RWPE2 (cell line): ENCODE data around the gene ZSWIM3.
"Not testable (repeated sequence)": the region's sequence is repeated elsewhere in the genome, so short reads cannot be mapped to it uniquely, and the experiment has no call there.

Experiments used
- ATAC-seq: fragments of 200-7000 bp; cut with Tn5 transposase; 3 replicates; pipeline ENCODE4 v1.9.1; 2021; ENCODE audit warnings: low read depth
- DNase-seq: peaks from one replicate; pipeline ENCODE4 v3.0.0-alpha.2; 2020; ENCODE audit warnings: low spot score
- H3K27ac ChIP-seq: fragments of 450-650 bp; 2 replicates; pipeline ENCODE4 v1.5.1; 2017; ENCODE audit warnings: mild to moderate bottlenecking; ENCODE audit not compliant: poor library complexity, severe bottlenecking
- H3K27me3 ChIP-seq: fragments of 250-450 bp; sonication (Bioruptor Pico); 2 replicates; pipeline ENCODE4 v1.5.1; 2021; ENCODE audit warnings: mild to moderate bottlenecking, moderate library complexity; ENCODE audit not compliant: insufficient read depth, poor library complexity, severe bottlenecking
- H3K36me3 ChIP-seq: fragments of 250-450 bp; sonication (Bioruptor Pico); 2 replicates; pipeline ENCODE4 v1.5.1; 2020; ENCODE audit warnings: low read depth, mild to moderate bottlenecking, moderate library complexity
- H3K4me1 ChIP-seq: fragments of 250-450 bp; sonication (Bioruptor Pico); 2 replicates; pipeline ENCODE4 v1.5.1; 2021; ENCODE audit warnings: mild to moderate bottlenecking, moderate library complexity; ENCODE audit not compliant: insufficient read depth, poor library complexity, severe bottlenecking
- H3K4me3 ChIP-seq: fragments of 250-450 bp; sonication (Bioruptor Pico); 2 replicates; pipeline ENCODE4 v1.5.1; 2021; ENCODE audit warnings: mild to moderate bottlenecking, moderate library complexity; ENCODE audit not compliant: severe bottlenecking
- H3K9me3 ChIP-seq: fragments of 250-450 bp; sonication (Bioruptor Pico); 2 replicates; pipeline ENCODE4 v1.5.1; 2021; ENCODE audit warnings: mild to moderate bottlenecking, moderate library complexity; ENCODE audit not compliant: severe bottlenecking
- TF ChIP-seq, protein P1 (sequence below): fragments of 450-650 bp; IDR thresholded peaks from one replicate; pipeline ENCODE4 v1.5.1; 2017; ENCODE audit warnings: mild to moderate bottlenecking, moderate library complexity; ENCODE audit not compliant: poor library complexity, severe bottlenecking

Gene ZSWIM3

DNA sequence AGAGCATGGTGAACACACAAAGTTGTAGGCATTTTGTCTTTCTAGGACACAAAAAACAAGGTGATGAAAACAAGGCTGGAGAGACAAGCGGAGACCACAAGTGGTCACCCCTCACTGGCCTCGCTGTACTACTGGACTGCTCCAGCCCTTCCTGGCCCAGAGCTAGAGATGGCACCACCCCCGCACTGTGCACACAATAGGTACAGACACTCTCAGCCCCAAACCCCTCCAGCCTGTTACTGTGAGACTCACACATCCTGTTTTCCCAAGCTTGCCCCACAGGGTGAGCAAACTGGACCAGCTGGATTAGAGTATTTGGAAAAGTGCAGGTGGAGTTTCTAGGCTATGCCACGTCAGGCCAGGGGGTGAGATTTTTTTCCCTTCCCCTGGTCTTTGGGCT, 15.2 kb downstream of the ZSWIM3 start:
- TF ChIP-seq, protein P1, sequence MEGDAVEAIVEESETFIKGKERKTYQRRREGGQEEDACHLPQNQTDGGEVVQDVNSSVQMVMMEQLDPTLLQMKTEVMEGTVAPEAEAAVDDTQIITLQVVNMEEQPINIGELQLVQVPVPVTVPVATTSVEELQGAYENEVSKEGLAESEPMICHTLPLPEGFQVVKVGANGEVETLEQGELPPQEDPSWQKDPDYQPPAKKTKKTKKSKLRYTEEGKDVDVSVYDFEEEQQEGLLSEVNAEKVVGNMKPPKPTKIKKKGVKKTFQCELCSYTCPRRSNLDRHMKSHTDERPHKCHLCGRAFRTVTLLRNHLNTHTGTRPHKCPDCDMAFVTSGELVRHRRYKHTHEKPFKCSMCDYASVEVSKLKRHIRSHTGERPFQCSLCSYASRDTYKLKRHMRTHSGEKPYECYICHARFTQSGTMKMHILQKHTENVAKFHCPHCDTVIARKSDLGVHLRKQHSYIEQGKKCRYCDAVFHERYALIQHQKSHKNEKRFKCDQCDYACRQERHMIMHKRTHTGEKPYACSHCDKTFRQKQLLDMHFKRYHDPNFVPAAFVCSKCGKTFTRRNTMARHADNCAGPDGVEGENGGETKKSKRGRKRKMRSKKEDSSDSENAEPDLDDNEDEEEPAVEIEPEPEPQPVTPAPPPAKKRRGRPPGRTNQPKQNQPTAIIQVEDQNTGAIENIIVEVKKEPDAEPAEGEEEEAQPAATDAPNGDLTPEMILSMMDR: no peak
- peak; percentile 80 for DNase-seq
- H3K36me3 ChIP-seq: no peaks in the 10 kb centered on the region

GRCh38 chr20:45873409-45874103, 16.1 kb downstream of the ZSWIM3 start:
- no peak overlapping the region for H3K27ac ChIP-seq
- H3K9me3 ChIP-seq: no peaks in the 10 kb centered on the region
- no peak overlapping the region for H3K4me3 ChIP-seq
- no peaks in the 10 kb centered on the region for H3K27me3 ChIP-seq
- H3K4me1 ChIP-seq: no peaks in the 10 kb centered on the region
- TF ChIP-seq, protein P1: no peak
- ATAC-seq (no peak), DNase-seq (no peak)
- no peaks in the 10 kb centered on the region for H3K36me3 ChIP-seq

More for the DNA sequence above, 15.2 kb downstream of the ZSWIM3 start:
- H3K4me3 ChIP-seq: no peak overlapping the region
- no peak overlapping the region for H3K27ac ChIP-seq
- H3K27me3 ChIP-seq: no peaks in the 10 kb centered on the region
- H3K4me1 ChIP-seq: peaks cover 6% of the 10 kb centered on the region
- no peak for ATAC-seq
- no peaks in the 10 kb centered on the region for H3K9me3 ChIP-seq

- peak; percentile 64 for DNase-seq
- H3K4me1 ChIP-seq, H3K4me3 ChIP-seq, H3K36me3 ChIP-seq, H3K9me3 ChIP-seq, H3K27ac ChIP-seq, H3K27me3 ChIP-seq, ATAC-seq: not testable (repeated sequence)
These were observed 16.7 kb downstream of the ZSWIM3 start for GRCh38 chr20:45874104-45874481.

DNA sequence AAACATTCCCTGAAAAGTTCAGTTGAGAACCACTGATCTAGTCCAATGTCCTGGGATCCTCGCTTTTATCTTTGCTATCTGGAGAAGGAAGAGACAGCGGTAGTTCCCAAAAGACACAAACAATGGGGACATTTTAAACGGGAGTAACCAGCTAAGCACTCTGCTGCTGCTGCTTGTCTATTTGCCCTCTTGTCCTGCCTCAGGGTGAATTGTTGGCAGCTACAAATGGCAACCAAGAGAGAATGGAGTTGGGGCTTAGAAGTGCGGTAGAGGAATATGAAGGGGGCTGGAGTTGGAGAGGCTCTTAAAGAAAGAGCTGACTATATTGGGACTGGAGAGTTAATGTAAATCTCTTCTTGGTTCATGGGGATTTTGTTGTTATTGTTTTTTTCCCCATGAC, 17.2 kb downstream of the ZSWIM3 start:
- no peaks in the 10 kb centered on the region for H3K9me3 ChIP-seq
- no peak overlapping the region for H3K27ac ChIP-seq
- no peak for ATAC-seq
- H3K36me3 ChIP-seq: no peaks in the 10 kb centered on the region
- TF ChIP-seq, protein P1: no peak
- no peak overlapping the region for H3K4me3 ChIP-seq
- no peaks in the 10 kb centered on the region for H3K27me3 ChIP-seq
- no peaks in the 10 kb centered on the region for H3K4me1 ChIP-seq
- no peak for DNase-seq

DNA sequence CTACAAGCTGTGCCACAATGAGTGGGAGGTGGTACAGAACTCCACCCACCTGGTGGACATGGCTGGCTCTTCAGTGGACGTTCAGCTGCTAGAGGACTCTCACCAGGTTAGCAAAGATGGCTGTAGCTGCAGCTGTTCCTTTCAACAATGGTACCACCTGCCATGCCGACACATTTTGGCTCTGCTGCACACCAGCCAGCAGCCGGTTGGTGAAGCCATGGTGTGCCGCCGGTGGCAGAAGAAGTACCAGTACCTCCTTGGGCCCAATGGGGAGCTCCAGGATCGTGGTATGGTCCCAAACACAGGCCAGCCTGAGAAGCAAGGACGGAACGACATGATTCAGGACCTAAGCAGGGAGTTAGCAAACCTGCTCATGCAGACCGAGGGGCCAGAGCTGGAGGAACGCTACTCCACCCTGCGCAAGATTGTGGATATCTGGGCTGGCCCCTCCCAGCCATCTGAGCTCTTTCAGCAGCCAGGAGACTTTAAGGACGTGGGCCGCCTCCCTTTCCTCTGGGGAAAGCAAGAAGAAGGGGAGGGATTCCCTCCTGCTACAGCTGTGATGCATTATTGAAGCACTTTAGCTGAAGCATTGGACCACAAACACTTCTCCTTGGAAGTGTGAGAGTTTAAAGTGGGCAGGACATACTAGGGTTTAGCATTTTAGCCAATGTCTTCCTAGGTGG, 20.8 kb downstream of the ZSWIM3 start:
- H3K4me1 ChIP-seq: peaks cover 5% of the 10 kb centered on the region
- peak; percentile 74 for DNase-seq
- TF ChIP-seq, protein P1: no peak
- no peak overlapping the region for H3K4me3 ChIP-seq
- H3K27me3 ChIP-seq: no peaks in the 10 kb centered on the region
- no peak overlapping the region for H3K27ac ChIP-seq
- no peak for ATAC-seq
- H3K9me3 ChIP-seq: no peaks in the 10 kb centered on the region
- H3K36me3 ChIP-seq: peaks cover 12% of the 10 kb centered on the region
